ENCODE data around the gene LRPPRC.

Gene LRPPRC

DNA sequence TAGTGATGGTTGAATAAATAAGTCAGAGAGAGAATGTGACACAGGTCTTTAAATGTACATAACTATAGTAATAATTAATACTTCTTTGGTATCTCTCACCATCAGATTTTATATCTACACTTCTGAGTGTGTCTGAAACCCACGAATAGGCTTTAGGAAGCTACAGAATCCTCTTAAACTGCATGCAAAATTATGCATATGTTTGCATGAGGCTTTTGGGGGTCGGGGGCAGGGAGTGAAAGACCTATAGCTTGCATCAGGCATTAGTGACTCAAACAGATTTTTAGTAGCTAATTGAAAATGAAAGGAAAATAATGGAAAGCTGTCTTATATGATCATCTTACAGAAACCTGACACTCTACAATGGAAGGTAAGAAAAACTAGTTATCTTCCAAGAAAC lies 14.9 kb downstream of the LRPPRC start:
- no peak for DNase-seq (ENCODE audit: extremely low read depth in 1 of 2, low read depth in 1 of 2)

- no peak for DNase-seq (ENCODE audit: extremely low read depth in 1 of 2, low read depth in 1 of 2)
Measured at GRCh38 chr2:43977677-43978375, 18.0 kb downstream of the LRPPRC start.

- no peak for DNase-seq (ENCODE audit: extremely low read depth in 1 of 2, low read depth in 1 of 2)
Measured at GRCh38 chr2:43960921-43961320, 34.9 kb downstream of the LRPPRC start.

DNA sequence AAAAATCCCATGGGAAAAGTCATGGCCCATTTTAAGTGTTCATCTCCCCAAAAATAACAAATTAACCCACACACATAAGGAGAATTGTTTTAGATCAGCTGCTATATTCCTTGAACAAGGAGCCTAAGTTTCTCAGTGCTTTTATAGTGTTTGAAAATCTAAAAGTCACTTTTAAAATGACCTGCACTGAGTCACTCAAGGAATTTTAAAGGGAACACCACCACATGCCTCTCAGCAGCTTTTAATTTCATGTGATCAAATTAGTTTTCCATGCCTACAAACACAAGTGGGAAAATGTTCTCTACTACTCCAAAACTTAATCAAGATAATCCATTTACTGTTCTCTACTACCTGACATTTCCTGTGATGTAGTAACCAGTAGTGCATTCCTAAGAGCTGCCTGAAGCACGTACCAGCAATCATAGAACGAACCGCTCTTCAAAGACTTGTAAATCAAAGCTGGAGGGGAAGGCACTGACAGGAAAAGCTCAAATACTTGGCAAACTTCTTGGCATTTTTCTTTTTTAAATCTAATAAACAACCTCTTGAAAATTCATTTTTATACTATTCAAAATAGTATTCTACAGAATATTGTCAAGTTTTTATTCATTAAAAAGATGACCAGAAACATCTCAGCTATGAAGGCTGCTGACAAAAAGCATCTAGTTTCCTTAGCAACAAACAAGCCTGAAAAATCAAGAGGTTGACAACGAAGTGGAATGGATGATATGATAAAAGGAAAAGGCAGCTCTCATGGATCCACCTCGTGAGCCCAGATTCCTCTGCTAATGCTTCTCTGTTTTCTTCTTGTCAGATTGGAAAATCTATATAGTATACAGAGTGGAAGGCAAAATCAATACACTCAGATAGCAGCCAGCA lies 37.2 kb downstream of the LRPPRC start:
- no peak for DNase-seq (ENCODE audit: extremely low read depth in 1 of 2, low read depth in 1 of 2)

DNA sequence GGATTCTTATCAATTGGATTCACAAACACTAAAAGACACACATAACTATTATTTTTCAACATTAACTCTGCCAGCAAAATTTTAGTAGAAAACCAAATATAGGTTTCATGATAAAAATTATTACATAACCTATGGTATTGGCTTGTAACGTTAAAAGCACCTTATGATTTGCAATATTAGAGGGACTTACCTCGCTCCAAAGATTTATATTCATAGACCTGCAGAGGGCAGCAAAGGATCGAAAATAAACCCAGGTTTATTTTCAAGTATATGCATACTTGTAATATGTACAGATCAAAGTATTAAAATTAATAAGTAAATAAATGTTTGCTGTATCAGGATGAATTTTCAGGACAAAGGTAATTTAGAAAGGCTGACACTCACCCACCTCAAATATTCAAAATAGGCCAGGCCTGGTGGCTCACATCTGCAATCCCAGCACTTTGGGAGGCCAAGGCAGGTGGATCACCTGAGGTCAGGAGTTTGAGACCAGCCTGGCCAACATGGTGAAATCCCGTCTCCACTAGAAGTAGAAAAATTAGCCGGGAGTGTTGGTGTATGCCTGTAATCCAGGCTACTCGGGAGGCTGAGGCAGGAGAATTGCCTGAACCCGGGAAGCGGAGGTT lies 45.3 kb downstream of the LRPPRC start:
- no peak for DNase-seq (ENCODE audit: extremely low read depth in 1 of 2, low read depth in 1 of 2)

DNA sequence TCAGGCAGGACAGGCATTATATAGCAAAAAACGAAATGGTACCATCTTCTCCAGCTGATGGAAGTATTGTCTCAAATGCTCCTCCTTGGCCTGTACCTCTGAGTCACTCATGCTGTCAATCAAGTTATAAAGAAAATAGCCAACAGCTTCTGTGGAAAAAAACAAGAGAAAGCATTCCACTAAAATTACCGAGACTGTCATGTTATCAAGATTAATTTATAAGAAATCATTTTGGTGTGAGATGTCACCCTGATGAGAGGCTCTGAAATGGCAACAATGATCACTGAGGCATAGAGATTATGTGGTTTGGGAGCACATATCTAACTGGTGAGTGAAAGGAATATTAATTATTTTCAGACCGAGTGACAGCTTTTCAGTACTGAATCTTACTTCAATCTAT lies 47.4 kb downstream of the LRPPRC start:
- no peak for DNase-seq (ENCODE audit: extremely low read depth in 1 of 2, low read depth in 1 of 2)

GRCh38 chr2:43946685-43947084 lies 49.1 kb downstream of the LRPPRC start:
- no peak for DNase-seq (ENCODE audit: extremely low read depth in 1 of 2, low read depth in 1 of 2)

DNA sequence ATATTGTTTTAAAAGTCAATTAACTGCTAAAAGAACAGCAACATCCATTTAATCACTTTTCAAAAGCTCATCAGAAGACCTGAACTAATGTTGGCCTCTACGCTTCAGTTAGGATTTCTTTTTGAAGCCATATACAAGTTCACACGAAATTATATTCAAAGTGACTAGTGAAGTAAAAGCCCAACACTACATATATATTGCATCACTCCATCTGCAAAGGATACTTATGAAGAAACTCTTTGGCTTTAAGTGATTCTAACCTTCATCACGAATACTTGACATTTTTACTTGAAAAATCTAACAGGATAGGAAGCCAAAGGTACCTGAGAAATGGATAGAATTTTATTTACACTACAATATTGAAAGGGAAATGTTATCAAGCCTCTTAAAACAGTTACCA lies 50.4 kb downstream of the LRPPRC start:
- no peak for DNase-seq (ENCODE audit: extremely low read depth in 1 of 2, low read depth in 1 of 2)

- DNase-seq (ENCODE audit: extremely low read depth in 1 of 2, low read depth in 1 of 2) = no peak
Measured at GRCh38 chr2:43944915-43945314, 50.9 kb downstream of the LRPPRC start.

GRCh38 chr2:43943809-43944452 lies 51.9 kb downstream of the LRPPRC start:
- DNase-seq (ENCODE audit: extremely low read depth in 1 of 2, low read depth in 1 of 2) = no peak

- DNase-seq (ENCODE audit: extremely low read depth in 1 of 2, low read depth in 1 of 2) = no peak
Measured at GRCh38 chr2:43943323-43943722, 52.5 kb downstream of the LRPPRC start.

DNA sequence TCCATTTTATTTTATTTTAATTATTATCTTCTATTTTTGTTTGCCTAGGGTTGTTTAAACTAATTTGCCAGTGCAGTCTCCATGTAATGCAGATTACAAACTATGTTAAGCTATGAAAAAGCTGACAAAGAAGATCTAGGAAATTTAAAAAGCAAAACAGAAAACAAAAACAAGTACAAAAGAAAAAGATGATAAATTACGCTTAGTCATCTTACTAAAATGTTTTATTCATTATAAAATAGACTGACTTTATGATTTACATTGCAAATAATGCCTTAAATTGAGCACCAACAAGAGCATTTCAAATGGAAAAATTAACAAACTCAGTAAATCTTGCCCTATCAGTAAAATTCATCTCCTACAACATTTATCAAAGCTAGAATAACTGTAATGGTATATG lies 52.9 kb downstream of the LRPPRC start:
- no peak for DNase-seq (ENCODE audit: extremely low read depth in 1 of 2, low read depth in 1 of 2)

DNA sequence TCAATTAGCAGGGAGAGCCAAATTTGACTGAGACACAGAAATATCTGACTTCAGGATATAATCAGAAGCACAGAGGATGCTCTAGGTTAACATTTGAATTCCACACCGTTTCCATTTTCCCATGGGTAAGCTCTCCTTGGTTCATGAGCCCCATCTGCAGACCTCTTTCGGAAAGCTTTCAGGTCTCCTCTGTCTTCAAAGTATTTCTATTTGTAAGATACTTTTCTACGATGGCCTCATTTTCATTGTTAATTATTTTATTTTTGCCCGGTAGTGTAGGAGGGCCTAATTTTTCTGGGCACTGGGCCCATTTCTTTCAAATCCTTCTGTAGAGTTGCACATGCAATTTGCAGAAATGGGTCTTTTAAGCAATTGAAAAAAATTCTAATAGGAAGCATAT lies 53.8 kb downstream of the LRPPRC start:
- no peak for DNase-seq (ENCODE audit: extremely low read depth in 1 of 2, low read depth in 1 of 2)

- no peak for DNase-seq (ENCODE audit: extremely low read depth in 1 of 2, low read depth in 1 of 2)
Measured at GRCh38 chr2:43941359-43941758, 54.4 kb downstream of the LRPPRC start.

- DNase-seq (ENCODE audit: extremely low read depth in 1 of 2, low read depth in 1 of 2) = no peak
Measured at GRCh38 chr2:43939695-43940256, 56.0 kb downstream of the LRPPRC start.

GRCh38 chr2:43937269-43937820 lies 58.4 kb downstream of the LRPPRC start:
- DNase-seq (ENCODE audit: extremely low read depth in 1 of 2, low read depth in 1 of 2) = no peak

DNA sequence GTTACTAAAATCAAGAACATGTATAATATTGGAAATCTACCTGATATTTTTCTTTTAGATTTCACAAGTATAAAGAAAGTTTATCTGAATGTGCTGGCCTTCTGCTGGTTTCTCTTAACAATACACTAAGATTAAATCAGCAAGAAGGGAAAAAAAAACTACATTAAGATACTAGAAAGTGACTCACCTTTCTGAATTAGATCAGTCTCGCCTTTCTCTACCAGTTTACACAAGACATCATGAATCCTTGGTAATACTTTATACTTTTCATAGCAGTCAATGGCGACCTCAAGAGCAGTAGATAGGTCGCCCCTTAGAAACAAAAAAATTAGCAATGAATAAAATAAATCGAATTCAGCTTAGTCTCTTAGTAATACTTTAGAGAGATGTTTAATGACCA lies 61.2 kb downstream of the LRPPRC start:
- DNase-seq (ENCODE audit: extremely low read depth in 1 of 2, low read depth in 1 of 2) = no peak

- DNase-seq (ENCODE audit: extremely low read depth in 1 of 2, low read depth in 1 of 2) = no peak
Measured at GRCh38 chr2:43931293-43931692, 64.5 kb downstream of the LRPPRC start.

DNA sequence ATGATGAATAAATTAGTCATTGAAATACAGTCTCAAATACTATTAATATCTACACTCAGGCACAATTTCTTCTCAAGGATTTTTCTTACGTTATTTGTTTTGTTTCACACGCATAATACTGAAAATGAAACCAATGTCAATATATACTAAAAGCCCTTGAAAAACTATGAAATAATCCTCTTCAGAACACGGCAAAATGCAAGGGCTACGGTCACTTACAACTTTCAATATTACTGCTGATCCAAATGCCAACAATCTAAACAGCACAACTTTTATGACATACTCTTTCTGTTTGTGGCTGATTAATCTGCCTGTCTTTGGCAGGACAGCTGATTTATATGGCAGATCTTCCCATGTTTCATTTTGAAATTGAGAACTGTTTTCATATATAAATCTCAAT lies 68.3 kb downstream of the LRPPRC start:
- DNase-seq (ENCODE audit: extremely low read depth in 1 of 2, low read depth in 1 of 2) = no peak

GRCh38 chr2:43925431-43925830 lies 70.4 kb downstream of the LRPPRC start:
- no peak for DNase-seq (ENCODE audit: extremely low read depth in 1 of 2, low read depth in 1 of 2)

DNA sequence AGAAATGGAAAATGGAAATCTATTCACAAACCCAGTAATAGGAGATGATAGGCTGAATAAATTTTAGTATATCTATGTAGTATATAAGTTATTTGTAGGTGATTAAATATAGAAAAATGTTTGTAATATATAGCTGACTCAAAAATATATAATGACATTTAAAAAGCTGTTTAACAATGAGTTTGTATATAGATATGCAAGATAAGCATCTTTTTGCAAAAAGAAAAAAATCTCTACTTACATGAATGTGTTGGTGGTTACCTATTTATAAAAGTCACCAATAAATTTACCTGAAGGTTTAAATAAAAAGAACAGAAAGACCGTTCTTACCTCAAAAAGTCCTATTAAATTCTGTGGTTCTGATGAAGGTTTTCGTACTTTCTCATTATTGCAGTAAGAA lies 71.3 kb downstream of the LRPPRC start:
- DNase-seq (ENCODE audit: extremely low read depth in 1 of 2, low read depth in 1 of 2) = no peak

Data from activated CD8-positive, alpha-beta memory T cell treated with anti-CD3 and anti-CD28 coated beads for 1 hour (primary cell).